Liver (tissue), 9 donors: ENCODE results near the gene SLC8A2. TPM values are rescaled to one million over a fixed set of nuclear protein-coding genes. Genes with fewer than 3 reads are reported as not detected.
"Not testable (repeated sequence)": the region's sequence is repeated elsewhere in the genome, so short reads cannot be mapped to it uniquely, and the experiment has no call there.

Experiments used
- DNase-seq: peaks from one replicate; pipeline ENCODE4 v3.0.0-alpha.2; 2017; ENCODE audit warnings: low spot score
- H3K27ac ChIP-seq, 2 donors: one replicate each; pipeline ENCODE4 v1.7.0; 2013; ENCODE audit warnings: inconsistent platforms in 2 of 2, low read length in 2 of 2, control low read depth in 1 of 2, low read depth in 1 of 2, mild to moderate bottlenecking in 1 of 2
- H3K27me3 ChIP-seq, 4 donors: one replicate each; pipeline versions ENCODE4 v1.6.1 to v1.7.0; 2013; ENCODE audit warnings: low read length in 3 of 4, inconsistent platforms in 1 of 4, mild to moderate bottlenecking in 1 of 4, moderate library complexity in 1 of 4; ENCODE audit not compliant: control insufficient read depth in 4 of 4, insufficient read depth in 4 of 4
- H3K36me3 ChIP-seq, 4 donors: one replicate each; pipeline versions ENCODE4 v1.6.1 to v1.7.0; 2013; ENCODE audit warnings: low read length in 3 of 4, mild to moderate bottlenecking in 3 of 4, low read depth in 1 of 4, moderate library complexity in 1 of 4; ENCODE audit not compliant: control insufficient read depth in 4 of 4, insufficient read depth in 3 of 4
- H3K4me1 ChIP-seq, 4 donors: one replicate each; pipeline versions ENCODE4 v1.6.1 to v1.7.0; 2013; ENCODE audit warnings: low read length in 3 of 4, mild to moderate bottlenecking in 3 of 4, moderate library complexity in 1 of 4; ENCODE audit not compliant: control insufficient read depth in 4 of 4, insufficient read depth in 4 of 4
- H3K4me3 ChIP-seq, 3 donors: one replicate each; pipeline versions ENCODE4 v1.6.1 to v1.7.0; 2013; ENCODE audit warnings: low read length in 3 of 3, control low read depth in 1 of 3, low read depth in 1 of 3, mild to moderate bottlenecking in 1 of 3
- H3K9ac ChIP-seq, 2 donors: one replicate each; pipeline ENCODE4 v1.7.0; 2013; ENCODE audit warnings: low read length in 2 of 2, mild to moderate bottlenecking in 2 of 2, moderate library complexity in 2 of 2, control low read depth in 1 of 2, low read depth in 1 of 2
- H3K9me3 ChIP-seq, 4 donors: one replicate each; pipeline versions ENCODE4 v1.6.1 to v1.7.0; 2013; ENCODE audit warnings: low read length in 3 of 4; ENCODE audit not compliant: control insufficient read depth in 4 of 4
- EGR1 ChIP-seq, 2 donors: IDR thresholded peaks; 2 replicates each; pipeline ENCODE4 v1.6.1; 2016 to 2018; ENCODE audit warnings: antibody characterized with exemption in 2 of 2, low read depth in 2 of 2
- FOXA1 ChIP-seq: IDR thresholded peaks from 2 replicates; pipeline ENCODE4 v1.6.1; 2016; ENCODE audit warnings: antibody characterized with exemption
- FOXA2 ChIP-seq: IDR thresholded peaks from 2 replicates; pipeline ENCODE4 v1.6.1; 2016; ENCODE audit warnings: antibody characterized with exemption
- GABPA ChIP-seq, 2 donors: IDR thresholded peaks in 1 of 2; conservative IDR thresholded peaks in 1 of 2; 2 replicates each; pipeline ENCODE4 v1.6.1; 2016; ENCODE audit warnings: antibody characterized with exemption in 2 of 2, mild to moderate bottlenecking in 1 of 2, moderate library complexity in 1 of 2
- HNF4A ChIP-seq, 2 donors: conservative IDR thresholded peaks; 2 replicates each; pipeline ENCODE4 v1.6.1; 2016; ENCODE audit warnings: antibody characterized with exemption in 2 of 2, mild to moderate bottlenecking in 2 of 2
- HNF4G ChIP-seq: IDR thresholded peaks from 2 replicates; pipeline ENCODE4 v1.6.1; 2016; ENCODE audit warnings: antibody characterized with exemption
- JUND ChIP-seq, 2 donors: IDR thresholded peaks; 2 replicates each; pipeline ENCODE4 v1.6.1; 2016; ENCODE audit warnings: antibody characterized with exemption in 2 of 2
- NR2F2 ChIP-seq: IDR thresholded peaks from 2 replicates; pipeline ENCODE4 v1.6.1; 2016; ENCODE audit warnings: antibody characterized with exemption
- SP1 ChIP-seq: IDR thresholded peaks from 2 replicates; pipeline ENCODE4 v1.6.1; 2018; ENCODE audit warnings: antibody characterized with exemption, mild to moderate bottlenecking
- TAF1 ChIP-seq: conservative IDR thresholded peaks from 2 replicates; pipeline ENCODE4 v1.6.1; 2016; ENCODE audit warnings: antibody characterized with exemption, mild to moderate bottlenecking
- YY1 ChIP-seq: IDR thresholded peaks from 2 replicates; pipeline ENCODE4 v1.6.1; 2016; ENCODE audit warnings: antibody characterized with exemption, mild to moderate bottlenecking
- WGBS: extraction: QIAGEN DNeasy Blood & Tissue Kit; methylation state at CpG from one replicate; pipeline ENCODE4 v1.1.7; 2013; 5-methylcytosine and 5-hydroxymethylcytosine counted together
- polyA plus RNA-seq, 2 donors: library from polyadenylated mRNA; stranded (reverse) in 1 of 2; unstranded in 1 of 2; fragments of 200-250 nt in 1 of 2; fragments of >200 nt in 1 of 2; fragmentation: Nextera tagmentation in 1 of 2; extraction: Ambion mirVana in 1 of 2; gene quantifications; one replicate each; pipeline versions ENCODE4 v1.2.1 to v1.2.3, GENCODE V29; 2013 to 2015
- total RNA-seq, 2 donors: library from RNA; depleted of rRNA; stranded (reverse); fragments of >200 nt; gene quantifications; one replicate each; pipeline ENCODE4 v1.2.3, GENCODE V29; 2014
- TF ChIP-seq, protein P1 (sequence below): IDR thresholded peaks from 2 replicates; pipeline ENCODE4 v1.6.1; 2016; ENCODE audit warnings: antibody characterized with exemption
- TF ChIP-seq, protein P2 (sequence below): IDR thresholded peaks from 2 replicates; pipeline ENCODE4 v1.6.1; 2016; ENCODE audit warnings: antibody characterized with exemption
- TF ChIP-seq, protein P3 (sequence below): IDR thresholded peaks from 2 replicates; pipeline ENCODE4 v1.6.1; 2016; ENCODE audit warnings: antibody characterized with exemption
- donor health status: healthy.
- donor health status: healthy.
- donor health status: healthy.
- donor health status: healthy.
- donor health status: healthy.

The SLC8A2 gene
- total and polyA plus RNA-seq, 4 donors: 0.01 to 0.25 TPM; not detected in 2

DNA sequence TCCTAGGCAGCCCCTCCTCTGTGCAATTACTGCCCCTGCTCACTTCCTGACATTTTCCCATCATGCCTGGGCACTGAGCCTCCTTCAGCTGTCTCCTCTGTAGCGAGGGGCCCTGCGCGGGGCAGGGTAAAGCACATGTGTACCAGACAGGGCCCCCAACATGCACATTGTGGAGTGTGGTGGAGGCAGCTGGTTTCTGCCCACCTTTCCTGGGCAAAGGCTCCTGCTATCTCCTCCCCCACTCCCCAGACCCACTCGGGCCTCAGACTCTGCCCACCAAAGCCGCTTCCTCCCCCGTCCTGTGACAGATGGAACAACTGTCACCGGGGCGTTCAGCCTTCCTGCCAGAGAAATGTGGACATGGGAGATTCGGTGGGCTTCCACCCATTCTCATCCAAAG, 15.2 kb upstream of the SLC8A2 start:
- peaks cover 0 to 7% (median 2%) of the 10 kb centered on the region in 4 donors for H3K4me1 ChIP-seq
- H3K27me3 ChIP-seq: no peaks in the 10 kb centered on the region
- H3K27ac ChIP-seq: no peak overlapping the region
- H3K4me3 ChIP-seq: no peak overlapping the region
- peaks cover 14 to 44% (median 23%) of the 10 kb centered on the region in 4 donors for H3K36me3 ChIP-seq
- TF ChIP-seq SP1 (no peak), TAF1 (no peak), GABPA (IDR thresholded peaks at IDR 0.05 in 1 of 2, conservative IDR thresholded peaks at IDR 0.05 in 1 of 2) (no peak), JUND (IDR thresholded peaks at IDR 0.05) (no peak), YY1 (no peak), NR2F2 (no peak), FOXA1 (no peak), HNF4G (no peak), FOXA2 (no peak), HNF4A (conservative IDR thresholded peaks at IDR 0.05) (no peak)
- TF ChIP-seq, protein P1, sequence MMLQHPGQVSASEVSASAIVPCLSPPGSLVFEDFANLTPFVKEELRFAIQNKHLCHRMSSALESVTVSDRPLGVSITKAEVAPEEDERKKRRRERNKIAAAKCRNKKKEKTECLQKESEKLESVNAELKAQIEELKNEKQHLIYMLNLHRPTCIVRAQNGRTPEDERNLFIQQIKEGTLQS: no peak
- TF ChIP-seq, protein P2, sequence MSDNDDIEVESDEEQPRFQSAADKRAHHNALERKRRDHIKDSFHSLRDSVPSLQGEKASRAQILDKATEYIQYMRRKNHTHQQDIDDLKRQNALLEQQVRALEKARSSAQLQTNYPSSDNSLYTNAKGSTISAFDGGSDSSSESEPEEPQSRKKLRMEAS: no peak
- H3K9me3 ChIP-seq: no peaks in the 10 kb centered on the region
- no peak for DNase-seq
- WGBS: 80% methylated on average over 9 of the region's 9 CpGs
- no peak overlapping the region for H3K9ac ChIP-seq

DNA sequence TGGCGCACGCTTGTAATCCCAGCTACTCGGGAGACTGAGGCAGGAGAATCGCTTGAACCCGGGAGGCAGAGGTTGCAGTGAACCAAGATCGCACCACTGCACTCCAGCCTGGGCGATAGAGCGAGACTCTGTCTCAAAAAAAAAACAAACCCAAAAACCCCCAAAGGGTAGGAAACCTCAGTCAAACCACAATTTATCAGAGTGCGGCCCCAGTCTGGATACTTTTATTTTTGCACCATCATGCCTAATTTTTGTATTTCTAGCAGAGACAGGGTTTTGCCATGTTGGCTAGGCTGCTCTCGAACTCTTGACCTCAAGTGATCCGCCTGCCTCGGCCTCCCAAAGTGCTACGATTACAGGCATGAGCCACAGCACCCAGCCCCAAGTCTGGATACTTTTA, 14.5 kb upstream of the SLC8A2 start:
- not testable (repeated sequence) for H3K27me3 ChIP-seq, DNase-seq, H3K9me3 ChIP-seq, H3K9ac ChIP-seq, H3K4me1 ChIP-seq, H3K4me3 ChIP-seq, H3K27ac ChIP-seq
- H3K36me3 ChIP-seq: peaks cover 10 to 37% (median 20%) of the 10 kb centered on the region in 4 donors
- 91% methylated on average over 13 of the region's 13 CpGs for WGBS

DNA sequence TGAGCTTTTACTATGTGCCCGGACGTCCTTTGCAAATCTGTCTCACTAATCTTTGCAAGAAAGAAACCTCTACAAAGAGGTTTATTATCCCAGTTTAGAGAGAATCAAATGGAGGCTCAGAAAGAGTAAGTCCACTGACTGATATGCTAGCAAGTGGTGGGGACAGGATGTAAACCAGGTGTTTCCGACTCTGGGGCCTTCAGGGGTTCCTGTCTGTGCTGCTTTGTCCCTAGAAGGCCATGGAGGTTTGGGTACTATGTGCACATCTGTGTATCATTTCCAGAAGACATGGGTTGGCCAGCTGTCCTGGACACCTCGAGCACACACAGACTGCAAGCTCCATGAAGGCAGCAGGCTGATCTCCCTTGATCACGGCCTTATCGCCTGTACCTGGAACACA, 13.5 kb upstream of the SLC8A2 start:
- Histone ChIP-seq H3K4me3 (no peak overlapping the region), H3K4me1 (peaks cover 0 to 7% (median 2%) of the 10 kb centered on the region in 4 donors), H3K27me3 (no peaks in the 10 kb centered on the region), H3K36me3 (peaks cover 8 to 27% (median 17%) of the 10 kb centered on the region in 4 donors), H3K9ac (no peak overlapping the region), H3K27ac (no peak overlapping the region), H3K9me3 (no peaks in the 10 kb centered on the region)
- no peak for DNase-seq
- WGBS: 92% methylated on average over 6 of the region's 6 CpGs
- TF ChIP-seq YY1 (no peak), EGR1 (IDR thresholded peaks at IDR 0.05; ENCODE audit: low read depth in 2 of 2) (no peak), HNF4A (conservative IDR thresholded peaks at IDR 0.05) (no peak), TAF1 (no peak), HNF4G (no peak)
- TF ChIP-seq, protein P3, sequence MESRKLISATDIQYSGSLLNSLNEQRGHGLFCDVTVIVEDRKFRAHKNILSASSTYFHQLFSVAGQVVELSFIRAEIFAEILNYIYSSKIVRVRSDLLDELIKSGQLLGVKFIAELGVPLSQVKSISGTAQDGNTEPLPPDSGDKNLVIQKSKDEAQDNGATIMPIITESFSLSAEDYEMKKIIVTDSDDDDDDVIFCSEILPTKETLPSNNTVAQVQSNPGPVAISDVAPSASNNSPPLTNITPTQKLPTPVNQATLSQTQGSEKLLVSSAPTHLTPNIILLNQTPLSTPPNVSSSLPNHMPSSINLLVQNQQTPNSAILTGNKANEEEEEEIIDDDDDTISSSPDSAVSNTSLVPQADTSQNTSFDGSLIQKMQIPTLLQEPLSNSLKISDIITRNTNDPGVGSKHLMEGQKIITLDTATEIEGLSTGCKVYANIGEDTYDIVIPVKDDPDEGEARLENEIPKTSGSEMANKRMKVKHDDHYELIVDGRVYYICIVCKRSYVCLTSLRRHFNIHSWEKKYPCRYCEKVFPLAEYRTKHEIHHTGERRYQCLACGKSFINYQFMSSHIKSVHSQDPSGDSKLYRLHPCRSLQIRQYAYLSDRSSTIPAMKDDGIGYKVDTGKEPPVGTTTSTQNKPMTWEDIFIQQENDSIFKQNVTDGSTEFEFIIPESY: no peak
- TF ChIP-seq, protein P2: no peak
- TF ChIP-seq, protein P1: no peak
